Endothelial cell of umbilical vein (primary cell): Measurements from ENCODE around the gene P4HB.

Experiments
- EZH2 ChIP-seq: IDR thresholded peaks from 2 replicates; pipeline ENCODE4 v1.6.1; 2012; ENCODE audit warnings: borderline replicate concordance, low read depth, mild to moderate bottlenecking, moderate library complexity, low read length, inconsistent platforms; ENCODE audit not compliant: severe bottlenecking
- FOS ChIP-seq: IDR thresholded peaks from 2 replicates; pipeline ENCODE4 v1.6.1; 2011; ENCODE audit warnings: mild to moderate bottlenecking, low read length, moderate library complexity, borderline replicate concordance; ENCODE audit not compliant: insufficient read depth
- GATA2 ChIP-seq: IDR thresholded peaks from 2 replicates; pipeline ENCODE4 v1.7.0; 2011; ENCODE audit warnings: low read depth, mild to moderate bottlenecking, moderate library complexity, mixed read lengths, low read length; ENCODE audit not compliant: insufficient read length, insufficient read depth
- JUN ChIP-seq: IDR thresholded peaks from 2 replicates; pipeline ENCODE4 v1.6.1; 2011; ENCODE audit warnings: borderline replicate concordance, low read depth; ENCODE audit not compliant: insufficient read length, insufficient read depth
- MYC ChIP-seq: IDR thresholded peaks from one replicate; pipeline ENCODE4 v1.6.1; 2011; ENCODE audit warnings: mild to moderate bottlenecking, low read depth, low read length
- POLR2A ChIP-seq: IDR thresholded peaks from 2 replicates; pipeline ENCODE4 v1.6.1; 2012; ENCODE audit warnings: low read depth, mild to moderate bottlenecking, control low read depth, low read length
- POLR2AphosphoS5 ChIP-seq: IDR thresholded peaks from 2 replicates; pipeline ENCODE4 v1.6.1; 2012; ENCODE audit warnings: low read depth, mild to moderate bottlenecking, control low read depth, low read length, moderate library complexity; ENCODE audit not compliant: insufficient read depth
- TF ChIP-seq, protein P1 (sequence below), 2 donors: IDR thresholded peaks; 1 replicate in 1 of 2; 2 replicates in 1 of 2; pipeline ENCODE4 v1.5.1; 2011; ENCODE audit warnings: low read length in 2 of 2, mild to moderate bottlenecking in 2 of 2, moderate library complexity in 2 of 2, control low read depth in 1 of 2, inconsistent platforms in 1 of 2, low read depth in 1 of 2; ENCODE audit not compliant: insufficient read depth in 1 of 2; ENCODE audit errors: extremely low read depth in 1 of 2
- TF ChIP-seq, protein P2 (sequence below): IDR thresholded peaks from 2 replicates; pipeline ENCODE4 v1.6.1; 2011; ENCODE audit not compliant: insufficient read depth, insufficient read length

DNA sequence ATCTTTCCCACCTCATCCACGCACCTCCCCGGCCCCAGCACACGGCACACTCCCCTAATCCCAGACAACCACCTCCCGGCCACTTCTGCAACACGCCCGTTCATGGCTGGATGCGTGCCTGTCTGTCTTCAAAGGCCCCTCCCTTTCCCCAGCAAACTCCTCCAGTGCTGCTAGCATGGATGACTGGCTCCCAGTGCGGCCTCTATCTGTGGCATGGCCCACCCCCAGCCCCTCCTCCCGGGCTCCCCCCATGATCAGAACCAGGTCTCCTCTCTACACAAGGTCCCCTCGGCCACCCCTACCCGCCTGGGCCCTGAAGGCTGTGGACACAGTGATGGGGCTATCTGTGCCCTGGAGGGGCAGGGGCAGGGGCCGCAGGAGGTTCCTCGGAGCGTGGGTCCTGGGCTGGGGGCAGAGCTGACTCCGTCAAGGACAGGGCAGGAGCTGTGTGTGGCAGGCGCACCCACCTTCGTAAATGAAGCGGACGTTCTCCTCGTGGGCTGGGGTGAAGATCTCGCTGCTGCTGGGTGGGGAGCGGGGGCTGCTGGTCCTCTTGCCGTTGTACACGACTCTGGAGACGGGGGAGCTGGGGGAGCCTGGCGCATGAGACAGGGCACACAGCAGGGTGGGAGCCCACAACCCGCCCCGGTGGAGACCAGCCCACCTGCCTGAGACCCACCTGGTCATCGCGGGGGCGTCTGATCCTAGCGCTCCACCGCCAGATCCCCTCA is 36.4 kb downstream of the P4HB start:
- TF ChIP-seq, protein P1, sequence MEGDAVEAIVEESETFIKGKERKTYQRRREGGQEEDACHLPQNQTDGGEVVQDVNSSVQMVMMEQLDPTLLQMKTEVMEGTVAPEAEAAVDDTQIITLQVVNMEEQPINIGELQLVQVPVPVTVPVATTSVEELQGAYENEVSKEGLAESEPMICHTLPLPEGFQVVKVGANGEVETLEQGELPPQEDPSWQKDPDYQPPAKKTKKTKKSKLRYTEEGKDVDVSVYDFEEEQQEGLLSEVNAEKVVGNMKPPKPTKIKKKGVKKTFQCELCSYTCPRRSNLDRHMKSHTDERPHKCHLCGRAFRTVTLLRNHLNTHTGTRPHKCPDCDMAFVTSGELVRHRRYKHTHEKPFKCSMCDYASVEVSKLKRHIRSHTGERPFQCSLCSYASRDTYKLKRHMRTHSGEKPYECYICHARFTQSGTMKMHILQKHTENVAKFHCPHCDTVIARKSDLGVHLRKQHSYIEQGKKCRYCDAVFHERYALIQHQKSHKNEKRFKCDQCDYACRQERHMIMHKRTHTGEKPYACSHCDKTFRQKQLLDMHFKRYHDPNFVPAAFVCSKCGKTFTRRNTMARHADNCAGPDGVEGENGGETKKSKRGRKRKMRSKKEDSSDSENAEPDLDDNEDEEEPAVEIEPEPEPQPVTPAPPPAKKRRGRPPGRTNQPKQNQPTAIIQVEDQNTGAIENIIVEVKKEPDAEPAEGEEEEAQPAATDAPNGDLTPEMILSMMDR (IDR thresholded peaks at IDR 0.05; ENCODE audit: extremely low read depth in 1 of 2, insufficient read depth in 1 of 2, low read depth in 1 of 2, low read length in 2 of 2), result no peak
- TF ChIP-seq EZH2 (no peak), FOS (no peak), MYC (no peak), POLR2AphosphoS5 (no peak), POLR2A (no peak), JUN (no peak), GATA2 (no peak)
- TF ChIP-seq, protein P2, sequence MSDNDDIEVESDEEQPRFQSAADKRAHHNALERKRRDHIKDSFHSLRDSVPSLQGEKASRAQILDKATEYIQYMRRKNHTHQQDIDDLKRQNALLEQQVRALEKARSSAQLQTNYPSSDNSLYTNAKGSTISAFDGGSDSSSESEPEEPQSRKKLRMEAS, result no peak
